Fibroblast of skin of abdomen (primary cell): Measurements from ENCODE around the gene DNAJC5G.
"Not testable (repeated sequence)": the region's sequence is repeated elsewhere in the genome, so short reads cannot be mapped to it uniquely, and the experiment has no call there.

Source experiments
- DNase-seq: peaks from one replicate; pipeline ENCODE4 v3.0.0-alpha.2; 2013

DNAJC5G gene

GRCh38 chr2:27312152-27312551 lies 36.9 kb downstream of the DNAJC5G start:
- DNase-seq: no peak

GRCh38 chr2:27313882-27314645 lies 38.8 kb downstream of the DNAJC5G start:
- DNase-seq: no peak

GRCh38 chr2:27314709-27315108 lies 39.5 kb downstream of the DNAJC5G start:
- no peak for DNase-seq

- no peak for DNase-seq
Observed at GRCh38 chr2:27315122-27315521, 39.9 kb downstream of the DNAJC5G start.

- no peak for DNase-seq
Observed at GRCh38 chr2:27316655-27317412, 41.6 kb downstream of the DNAJC5G start.

- not testable (repeated sequence) for DNase-seq
Observed at GRCh38 chr2:27319839-27320238, 44.6 kb downstream of the DNAJC5G start.

- peak; percentile 97 for DNase-seq
Observed at GRCh38 chr2:27320958-27321543, 45.8 kb downstream of the DNAJC5G start.

GRCh38 chr2:27322301-27322765 lies 47.1 kb downstream of the DNAJC5G start:
- DNase-seq: no peak

- peak; percentile 89 for DNase-seq
Observed at GRCh38 chr2:27322766-27323595, 47.7 kb downstream of the DNAJC5G start, which contains the start of gene MPV17. Gene MPV17, minus strand, starts transcription at chr2:27323097. Its CDS starts 580 bp downstream, at chr2:27322517.

- DNase-seq: no peak
Observed at GRCh38 chr2:27323596-27324285, 48.5 kb downstream of the DNAJC5G start.

GRCh38 chr2:27324720-27325119 lies 49.5 kb downstream of the DNAJC5G start:
- DNase-seq: no peak
